HUES6 (cell line): ENCODE results near the gene DTNA.

ENCODE experiments used
- H3K27ac ChIP-seq: 2 replicates; pipeline ENCODE4 v1.7.0; 2013; ENCODE audit warnings: low read depth, mild to moderate bottlenecking, low read length, inconsistent platforms
- H3K27me3 ChIP-seq: 2 replicates; pipeline ENCODE4 v1.6.1; 2013; ENCODE audit warnings: low read length; ENCODE audit not compliant: control insufficient read depth, insufficient read depth
- H3K36me3 ChIP-seq: 2 replicates; pipeline ENCODE4 v1.6.1; 2013; ENCODE audit warnings: low read length; ENCODE audit not compliant: control insufficient read depth, insufficient read depth
- H3K4me1 ChIP-seq: 2 replicates; pipeline ENCODE4 v1.6.1; 2013; ENCODE audit warnings: low read length; ENCODE audit not compliant: control insufficient read depth, insufficient read depth
- H3K4me3 ChIP-seq: 2 replicates; pipeline ENCODE4 v1.5.1; 2013; ENCODE audit warnings: low read depth, low read length
- H3K9ac ChIP-seq: one replicate; pipeline ENCODE4 v1.6.1; 2013; ENCODE audit warnings: mild to moderate bottlenecking, low read length
- H3K9me3 ChIP-seq: 2 replicates; pipeline ENCODE4 v1.6.1; 2013; ENCODE audit warnings: low read depth, low read length; ENCODE audit not compliant: control insufficient read depth, insufficient read depth

The DTNA gene

GRCh38 chr18:34805103-34805877 lies 95.2 kb downstream of the DTNA start:
- Histone ChIP-seq H3K27me3 (no peaks in the 10 kb centered on the region), H3K36me3 (no peaks in the 10 kb centered on the region), H3K4me3 (no peak overlapping the region), H3K9ac (no peak overlapping the region), H3K4me1 (peaks cover 43% of the 10 kb centered on the region), H3K27ac (no peak overlapping the region), H3K9me3 (no peaks in the 10 kb centered on the region)

- Histone ChIP-seq H3K27me3 (no peaks in the 10 kb centered on the region), H3K4me3 (no peak overlapping the region), H3K4me1 (peaks cover 43% of the 10 kb centered on the region), H3K36me3 (no peaks in the 10 kb centered on the region), H3K27ac (no peak overlapping the region), H3K9me3 (no peaks in the 10 kb centered on the region), H3K9ac (no peak overlapping the region)
Measured at GRCh38 chr18:34805878-34806351, 95.8 kb downstream of the DTNA start.

GRCh38 chr18:34806527-34806926 lies 96.4 kb downstream of the DTNA start:
- Histone ChIP-seq H3K4me3 (no peak overlapping the region), H3K36me3 (no peaks in the 10 kb centered on the region), H3K27me3 (no peaks in the 10 kb centered on the region), H3K9ac (no peak overlapping the region), H3K27ac (peak overlapping the region; percentile 40; the same call in 1 of the 2 replicates), H3K9me3 (no peaks in the 10 kb centered on the region), H3K4me1 (peaks cover 43% of the 10 kb centered on the region)

- Histone ChIP-seq H3K4me3 (no peak overlapping the region), H3K27me3 (no peaks in the 10 kb centered on the region), H3K27ac (peak overlapping the region; percentile 40), H3K4me1 (peaks cover 38% of the 10 kb centered on the region), H3K9ac (no peak overlapping the region), H3K36me3 (no peaks in the 10 kb centered on the region), H3K9me3 (no peaks in the 10 kb centered on the region)
Measured at GRCh38 chr18:34807106-34807796, 97.2 kb downstream of the DTNA start.

GRCh38 chr18:34808389-34808788 lies 98.3 kb downstream of the DTNA start:
- H3K9ac ChIP-seq = no peak overlapping the region
- peaks cover 7% of the 10 kb centered on the region for H3K36me3 ChIP-seq
- no peaks in the 10 kb centered on the region for H3K27me3 ChIP-seq
- no peak overlapping the region for H3K27ac ChIP-seq
- no peaks in the 10 kb centered on the region for H3K9me3 ChIP-seq
- peaks cover 29% of the 10 kb centered on the region for H3K4me1 ChIP-seq
- H3K4me3 ChIP-seq = no peak overlapping the region

- H3K9me3 ChIP-seq = no peaks in the 10 kb centered on the region
- peaks cover 26% of the 10 kb centered on the region for H3K4me1 ChIP-seq
- no peaks in the 10 kb centered on the region for H3K27me3 ChIP-seq
- H3K4me3 ChIP-seq = no peak overlapping the region
- peaks cover 7% of the 10 kb centered on the region for H3K36me3 ChIP-seq
- no peak overlapping the region for H3K9ac ChIP-seq
- H3K27ac ChIP-seq = no peak overlapping the region
Measured at GRCh38 chr18:34809451-34810072, 99.5 kb downstream of the DTNA start.

- Histone ChIP-seq H3K36me3 (peaks cover 7% of the 10 kb centered on the region), H3K4me1 (no peaks in the 10 kb centered on the region), H3K9ac (no peak overlapping the region), H3K27ac (no peak overlapping the region), H3K27me3 (no peaks in the 10 kb centered on the region), H3K4me3 (no peak overlapping the region), H3K9me3 (no peaks in the 10 kb centered on the region)
Measured at GRCh38 chr18:34816183-34816582, 106.1 kb downstream of the DTNA start.

- no peak overlapping the region for H3K9ac ChIP-seq
- no peak overlapping the region for H3K4me3 ChIP-seq
- H3K36me3 ChIP-seq = peaks cover 4% of the 10 kb centered on the region
- peaks cover 4% of the 10 kb centered on the region; the same call in 1 of the 2 replicates for H3K4me1 ChIP-seq
- H3K27me3 ChIP-seq = no peaks in the 10 kb centered on the region
- no peak overlapping the region for H3K27ac ChIP-seq
- no peaks in the 10 kb centered on the region for H3K9me3 ChIP-seq
Measured at GRCh38 chr18:34817636-34818035, 107.5 kb downstream of the DTNA start.

GRCh38 chr18:34818064-34818463 lies 108.0 kb downstream of the DTNA start:
- Histone ChIP-seq H3K27me3 (no peaks in the 10 kb centered on the region), H3K4me3 (no peak overlapping the region), H3K36me3 (no peaks in the 10 kb centered on the region; the same call in 1 of the 2 replicates), H3K9ac (no peak overlapping the region), H3K9me3 (no peaks in the 10 kb centered on the region), H3K4me1 (peaks cover 4% of the 10 kb centered on the region; the same call in 1 of the 2 replicates), H3K27ac (no peak overlapping the region)

GRCh38 chr18:34820360-34821065 lies 110.4 kb downstream of the DTNA start:
- no peaks in the 10 kb centered on the region; the same call in 1 of the 2 replicates for H3K36me3 ChIP-seq
- H3K27ac ChIP-seq = no peak overlapping the region
- no peak overlapping the region for H3K4me3 ChIP-seq
- H3K27me3 ChIP-seq = no peaks in the 10 kb centered on the region
- H3K4me1 ChIP-seq = peaks cover 4% of the 10 kb centered on the region; the same call in 1 of the 2 replicates
- H3K9me3 ChIP-seq = no peaks in the 10 kb centered on the region
- H3K9ac ChIP-seq = no peak overlapping the region
